Osteocyte (in vitro differentiated cells): ENCODE data around the gene HRC. TPM values are rescaled to one million over a fixed set of nuclear protein-coding genes. Genes with fewer than 3 reads are reported as not detected.

Source experiments
- DNase-seq: peaks from one replicate; pipeline ENCODE4 v3.0.0; 2021; ENCODE audit warnings: mixed read lengths; ENCODE audit not compliant: unreplicated experiment; ENCODE audit errors: extremely low spot score
- H3K27ac Mint-ChIP-seq: one replicate; pipeline ENCODE4 v1.8.0; 2021; ENCODE audit warnings: mild to moderate bottlenecking, mixed read lengths; ENCODE audit not compliant: unreplicated experiment
- H3K27me3 Mint-ChIP-seq: one replicate; pipeline ENCODE4 v1.8.0; 2021; ENCODE audit warnings: mixed read lengths; ENCODE audit not compliant: unreplicated experiment
- H3K36me3 Mint-ChIP-seq: one replicate; pipeline ENCODE4 v1.8.0; 2021; ENCODE audit warnings: mixed read lengths; ENCODE audit not compliant: unreplicated experiment
- H3K4me1 Mint-ChIP-seq: one replicate; pipeline ENCODE4 v1.8.0; 2021; ENCODE audit warnings: mixed read lengths; ENCODE audit not compliant: unreplicated experiment
- H3K4me3 Mint-ChIP-seq: one replicate; pipeline ENCODE4 v1.8.0; 2021; ENCODE audit warnings: mild to moderate bottlenecking, moderate library complexity, mixed read lengths; ENCODE audit not compliant: unreplicated experiment
- H3K9me3 Mint-ChIP-seq: one replicate; pipeline ENCODE4 v1.8.0; 2021; ENCODE audit warnings: mixed read lengths; ENCODE audit not compliant: unreplicated experiment
- CTCF ChIP-seq: fragments of 200-600 bp; sonication (generic); IDR thresholded peaks from 2 replicates; pipeline ENCODE4 v1.5.0; 2021; ENCODE audit warnings: antibody characterized with exemption, mild to moderate bottlenecking, moderate library complexity
- total RNA-seq: library from RNA; stranded (reverse); gene quantifications from 2 replicates; pipeline ENCODE4 v1.2.1, GENCODE V29; 2021

The HRC gene
- total RNA-seq, 1 donor from 2014 or later: not detected

- Mint-ChIP-seq H3K27ac (no peak overlapping the region), H3K9me3 (no peaks in the 10 kb centered on the region), H3K4me3 (no peak overlapping the region), H3K4me1 (peaks cover 13% of the 10 kb centered on the region), H3K36me3 (no peaks in the 10 kb centered on the region), H3K27me3 (no peaks in the 10 kb centered on the region)
- no peak for DNase-seq
- no peak for TF ChIP-seq CTCF
Observed at GRCh38 chr19:49132974-49133609, 22.1 kb downstream of the HRC start.

- no peak overlapping the region for H3K27ac Mint-ChIP-seq
Observed at GRCh38 chr19:49130325-49130724, 24.9 kb downstream of the HRC start.

GRCh38 chr19:49129238-49129583 lies 26.0 kb downstream of the HRC start:
- peak overlapping the region; percentile 81 for H3K4me3 Mint-ChIP-seq
- TF ChIP-seq CTCF: no peak

More at GRCh38 chr19:49130325-49130724, 24.9 kb downstream of the HRC start:
- Mint-ChIP-seq H3K4me3 (no peak overlapping the region), H3K9me3 (no peaks in the 10 kb centered on the region), H3K27me3 (no peaks in the 10 kb centered on the region), H3K4me1 (peaks cover 16% of the 10 kb centered on the region), H3K36me3 (no peaks in the 10 kb centered on the region)
- no peak for DNase-seq
- no peak for TF ChIP-seq CTCF

GRCh38 chr19:49128545-49129237 lies 26.5 kb downstream of the HRC start:
- H3K4me1 Mint-ChIP-seq: peaks cover 16% of the 10 kb centered on the region
- H3K27me3 Mint-ChIP-seq: no peaks in the 10 kb centered on the region
- peak overlapping the region; percentile 4 for H3K27ac Mint-ChIP-seq

More at GRCh38 chr19:49129238-49129583, 26.0 kb downstream of the HRC start:
- Mint-ChIP-seq H3K27ac (peak overlapping the region; percentile 54), H3K9me3 (no peaks in the 10 kb centered on the region), H3K36me3 (no peaks in the 10 kb centered on the region), H3K27me3 (no peaks in the 10 kb centered on the region), H3K4me1 (peaks cover 16% of the 10 kb centered on the region)
- DNase-seq: no peak

More at GRCh38 chr19:49128545-49129237, 26.5 kb downstream of the HRC start:
- no peak for TF ChIP-seq CTCF
- no peaks in the 10 kb centered on the region for H3K9me3 Mint-ChIP-seq
- DNase-seq: no peak
- H3K36me3 Mint-ChIP-seq: no peaks in the 10 kb centered on the region
- peak overlapping the region; percentile 81 for H3K4me3 Mint-ChIP-seq
